HG02763 (cell line): ENCODE data around the gene ABCC6.
"Not testable (repeated sequence)": the region's sequence is repeated elsewhere in the genome, so short reads cannot be mapped to it uniquely, and the experiment has no call there.

Experiments used
- ATAC-seq: cut with Tn5 transposase; IDR thresholded peaks from one replicate; pipeline ENCODE4 v1.9.1; 2021; ENCODE audit warnings: mild to moderate bottlenecking, moderate library complexity; ENCODE audit not compliant: unreplicated experiment

Gene ABCC6

DNA sequence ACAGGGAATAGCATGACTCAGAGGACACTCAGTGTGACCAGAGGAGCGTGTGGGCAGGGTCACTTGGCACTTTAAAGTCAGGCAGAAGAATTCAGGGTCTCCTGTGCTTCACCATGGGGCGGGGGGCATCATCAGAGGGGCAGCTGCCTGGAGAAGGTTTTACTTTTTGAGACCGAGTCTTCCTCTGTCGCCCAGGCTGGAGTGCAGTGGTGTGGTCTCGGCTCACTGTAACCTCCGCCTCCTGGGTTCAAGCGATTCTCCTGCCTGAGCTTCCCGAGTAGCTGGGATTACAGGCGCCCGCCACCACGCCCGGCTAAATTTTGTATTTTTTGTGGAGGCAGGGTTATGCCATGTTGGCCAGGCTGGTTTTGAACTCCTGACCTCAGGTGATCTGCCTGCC, 32.3 kb downstream of the ABCC6 start:
- ATAC-seq, result not testable (repeated sequence)

DNA sequence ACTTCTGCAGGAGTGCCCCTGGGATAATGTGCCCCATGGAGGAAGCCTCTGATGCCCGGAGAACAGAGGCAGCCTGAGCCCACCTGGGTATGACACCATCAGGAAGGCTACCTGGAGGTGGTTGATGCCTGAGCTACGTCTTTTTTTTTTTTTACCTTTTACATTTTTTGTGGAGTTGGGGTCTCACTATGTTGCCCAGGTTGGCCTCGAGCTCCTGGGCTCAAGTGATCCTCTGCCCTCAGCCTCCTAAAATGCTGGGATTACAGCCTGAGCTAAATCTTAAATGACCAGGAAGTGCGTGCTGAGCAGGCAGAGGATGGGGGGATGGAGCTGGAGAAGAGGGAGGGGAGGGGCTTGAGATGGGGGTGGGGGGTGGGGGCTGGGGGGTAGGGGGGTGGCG, 32.7 kb downstream of the ABCC6 start:
- ATAC-seq, result no peak

DNA sequence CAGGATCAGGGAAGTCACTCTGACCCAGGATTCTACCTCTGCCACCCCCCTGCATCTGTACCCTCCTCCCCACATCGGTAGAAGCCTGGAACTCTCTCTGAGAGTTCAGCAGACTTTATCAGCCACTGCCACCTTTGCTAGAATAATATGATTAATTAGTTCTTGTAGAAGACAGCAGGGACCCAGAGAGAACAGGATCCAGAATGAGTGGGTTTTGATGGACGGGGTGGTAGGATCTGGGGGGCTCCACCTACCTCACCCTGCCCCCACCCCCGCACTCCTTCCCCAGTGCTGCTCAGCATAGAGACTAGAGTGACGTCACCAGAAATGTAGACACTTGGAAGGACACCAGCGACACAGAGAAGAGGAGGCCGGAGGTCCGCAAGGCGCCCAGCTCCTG, 33.5 kb downstream of the ABCC6 start:
- no peak for ATAC-seq

DNA sequence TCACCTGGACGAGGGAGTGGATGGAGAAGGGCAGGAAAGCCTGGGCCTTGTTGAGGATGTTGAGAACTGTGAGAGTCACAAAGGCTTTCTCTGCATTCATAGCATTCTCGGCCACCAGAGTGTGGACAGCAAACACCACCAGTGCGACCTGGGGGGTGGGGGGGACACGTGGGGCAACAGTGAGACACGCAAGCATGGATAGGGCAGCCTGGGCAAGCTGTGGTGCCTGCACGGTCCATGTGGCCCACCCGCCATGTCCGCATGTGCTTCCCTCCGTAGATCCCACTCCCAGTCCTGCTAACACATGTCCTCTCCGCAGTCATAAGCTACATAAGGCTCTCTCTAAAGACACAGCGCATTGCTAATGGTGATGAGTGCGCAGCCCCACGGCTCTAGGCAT, 34.5 kb downstream of the ABCC6 start:
- ATAC-seq, result no peak

DNA sequence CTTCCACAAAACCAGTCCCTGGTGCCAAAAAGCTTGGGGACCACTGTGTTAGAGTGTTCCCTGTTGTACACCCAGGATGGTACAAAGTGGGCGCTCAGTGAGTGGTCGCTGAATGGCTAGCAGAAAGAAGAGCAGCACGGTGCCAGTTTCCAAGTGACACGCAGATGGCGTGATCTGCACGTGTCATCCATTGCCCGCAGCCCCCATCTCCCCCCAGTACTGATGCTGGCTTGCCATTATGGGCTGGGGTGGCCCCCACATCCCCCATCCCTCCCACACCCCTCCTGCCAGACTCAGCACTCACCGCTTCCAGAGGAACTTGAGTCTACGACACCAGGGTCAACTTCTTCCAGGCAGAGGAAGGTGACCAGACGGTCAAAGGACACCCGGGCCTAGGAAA, 36.5 kb downstream of the ABCC6 start:
- no peak for ATAC-seq

DNA sequence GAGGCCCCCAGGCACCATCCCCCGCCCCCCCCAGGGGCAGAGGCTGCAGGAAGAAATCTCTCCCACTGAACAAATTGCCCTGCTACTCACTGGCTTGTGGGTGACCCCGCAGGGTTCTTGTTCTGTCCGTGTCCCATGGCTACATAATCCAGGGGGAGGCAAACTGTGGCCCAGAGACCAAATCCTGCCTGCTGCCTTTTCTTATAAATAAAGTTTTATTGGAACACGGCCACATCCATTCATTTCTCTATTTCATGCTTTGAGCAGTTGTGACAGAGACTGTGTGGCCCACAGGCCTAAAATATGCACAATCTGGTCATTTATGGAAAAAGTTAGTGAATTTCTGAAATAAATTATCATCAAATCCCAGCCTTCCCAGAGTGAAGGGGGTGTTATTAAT, 38.2 kb downstream of the ABCC6 start:
- no peak for ATAC-seq

DNA sequence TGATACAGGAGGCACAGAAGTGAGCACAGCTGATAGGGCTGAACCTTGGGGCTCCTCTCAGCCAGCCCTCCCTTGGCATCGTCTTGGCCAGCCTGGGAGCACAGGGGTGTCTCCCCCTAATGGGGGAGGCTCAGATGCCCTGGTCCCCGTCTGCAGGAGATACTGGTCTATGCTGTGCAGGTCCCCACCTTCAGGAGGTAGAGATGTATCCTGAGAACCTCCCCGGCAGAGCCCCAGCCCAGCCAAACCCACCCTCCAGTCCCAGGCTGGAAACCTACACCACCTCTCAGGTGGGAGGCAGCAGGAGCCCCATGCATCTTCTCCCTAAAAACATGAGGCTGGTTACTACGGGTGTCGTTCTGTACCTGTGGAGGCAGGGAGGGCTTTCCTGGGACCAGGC, 38.7 kb downstream of the ABCC6 start:
- ATAC-seq, result no peak

DNA sequence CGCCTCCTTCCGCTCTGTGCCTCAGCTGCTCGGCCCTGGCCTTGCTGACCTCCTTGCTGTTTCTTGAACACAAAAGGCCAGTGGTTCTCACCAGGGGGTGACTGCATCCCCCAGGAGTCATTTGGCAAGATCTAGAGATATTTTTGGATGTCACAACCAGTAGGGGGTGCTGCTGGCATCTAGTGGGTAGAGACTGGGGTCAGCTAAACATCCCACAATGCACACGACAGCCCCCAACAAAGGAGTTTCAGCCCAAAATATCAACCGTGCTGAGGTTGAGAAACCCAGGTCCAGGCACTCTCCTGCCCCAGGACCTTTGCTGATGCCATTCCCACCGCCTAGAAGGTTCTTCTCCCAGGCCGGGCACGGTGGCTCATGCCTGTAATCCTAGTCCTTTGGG, 39.7 kb downstream of the ABCC6 start:
- no peak for ATAC-seq

DNA sequence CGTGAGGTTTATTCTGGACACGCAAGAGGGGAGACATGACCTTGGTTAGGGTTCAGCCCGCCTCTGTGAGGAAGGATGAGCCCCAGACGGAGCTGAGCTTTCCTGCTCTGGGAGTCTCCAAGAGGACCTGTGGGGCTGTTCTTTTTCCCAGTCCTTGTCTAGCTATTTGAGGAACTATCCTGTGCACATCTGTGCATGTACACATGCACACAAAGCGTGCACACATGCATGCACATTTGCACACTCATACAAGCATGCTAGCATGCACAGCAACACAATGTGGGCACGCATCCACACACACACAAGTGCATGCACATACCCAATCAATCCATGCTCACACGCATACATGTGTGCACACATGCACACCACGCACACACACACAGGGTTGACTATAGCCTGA, 40.4 kb downstream of the ABCC6 start:
- ATAC-seq, result no peak

DNA sequence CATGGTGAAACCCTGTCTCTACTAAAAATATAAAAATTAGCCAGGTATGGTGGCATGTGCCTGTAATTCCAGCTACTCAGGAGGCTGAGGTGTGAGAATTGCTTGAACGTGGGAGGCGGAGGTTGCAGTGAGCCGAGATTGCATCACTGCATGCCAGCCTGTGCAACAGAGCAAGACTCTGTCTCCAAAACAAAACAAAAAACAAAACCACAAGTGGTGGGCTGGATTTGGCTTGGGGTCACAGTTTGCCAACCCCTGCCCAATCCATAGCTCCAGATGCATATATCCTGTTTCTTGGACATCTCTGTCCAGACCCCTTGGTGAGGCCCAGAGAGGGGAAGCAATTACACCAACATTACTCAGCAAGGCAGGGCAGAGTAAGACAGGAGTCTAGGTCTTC, 41.5 kb downstream of the ABCC6 start:
- ATAC-seq, result not testable (repeated sequence)

DNA sequence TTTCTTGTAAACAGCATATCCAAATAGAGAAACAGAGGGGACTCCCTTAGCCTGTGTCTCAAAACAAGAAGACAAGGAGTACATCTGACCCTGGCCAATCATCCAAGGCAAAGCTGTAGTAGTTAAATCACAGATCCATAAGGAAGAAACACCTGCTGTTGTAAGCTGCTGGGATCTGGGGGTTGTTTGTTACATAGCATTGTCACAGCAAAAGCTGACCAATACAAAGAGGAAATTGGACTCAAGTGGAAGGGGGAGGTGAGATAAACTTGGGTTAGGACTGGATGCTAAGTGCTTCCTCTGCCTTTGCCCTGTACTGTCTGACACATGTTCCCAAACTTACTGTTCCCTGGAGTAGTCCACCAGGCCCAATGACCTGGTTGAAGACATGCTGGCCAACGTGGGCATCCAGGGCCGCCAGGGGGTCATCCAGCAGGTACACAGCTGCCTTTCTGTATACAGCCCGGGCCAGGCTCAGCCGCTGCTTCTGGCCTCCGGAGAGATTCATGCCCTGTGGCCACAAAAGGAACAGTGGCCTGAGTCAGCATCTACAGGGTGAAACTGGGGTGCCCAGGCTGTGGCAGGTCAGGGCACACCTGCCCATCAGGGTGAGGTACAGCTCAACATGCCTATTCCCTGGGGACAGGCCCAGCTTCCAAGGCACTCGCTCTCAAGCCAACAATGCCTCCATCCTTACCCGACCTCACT, 44.7 kb downstream of the ABCC6 start:
- no peak for ATAC-seq

DNA sequence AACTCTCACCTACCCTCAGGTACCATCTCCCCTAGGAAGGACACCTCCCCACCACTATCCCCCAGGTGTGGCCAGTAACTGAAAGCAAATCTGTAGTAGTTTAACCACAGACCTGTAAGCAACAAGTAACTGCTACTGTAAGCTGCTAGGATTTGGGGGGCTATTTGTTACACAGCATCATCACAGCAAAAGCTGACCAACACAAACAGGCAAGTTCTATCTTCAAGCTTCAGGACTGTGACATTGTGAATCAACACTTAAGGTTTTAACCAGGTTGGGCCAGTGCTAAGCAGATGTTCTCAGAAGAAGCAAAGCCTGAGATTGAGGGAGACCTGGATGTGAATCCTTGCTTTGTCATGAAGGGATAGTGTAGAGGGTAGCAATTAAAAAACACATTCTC, 47.0 kb downstream of the ABCC6 start:
- ATAC-seq, result no peak

DNA sequence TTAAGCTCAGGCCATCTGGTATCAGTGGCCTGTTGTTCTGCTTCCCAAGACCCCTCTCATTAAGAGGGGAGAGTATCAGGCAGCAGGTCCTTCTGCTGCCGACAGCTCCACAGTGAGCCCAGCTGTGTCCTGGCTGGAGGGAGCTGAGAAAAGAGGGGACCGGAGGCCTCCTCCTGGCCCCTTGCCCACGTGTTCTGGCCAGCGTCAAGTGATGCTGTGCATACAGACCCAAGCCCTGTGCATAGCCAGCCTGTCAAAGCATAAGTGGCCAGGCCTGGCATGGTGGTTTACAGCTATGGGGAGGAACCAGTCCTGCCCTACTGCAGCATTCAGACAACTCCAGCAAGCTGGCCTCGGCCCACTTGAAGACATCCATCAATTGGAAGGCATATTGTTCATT, 48.0 kb downstream of the ABCC6 start:
- no peak for ATAC-seq

DNA sequence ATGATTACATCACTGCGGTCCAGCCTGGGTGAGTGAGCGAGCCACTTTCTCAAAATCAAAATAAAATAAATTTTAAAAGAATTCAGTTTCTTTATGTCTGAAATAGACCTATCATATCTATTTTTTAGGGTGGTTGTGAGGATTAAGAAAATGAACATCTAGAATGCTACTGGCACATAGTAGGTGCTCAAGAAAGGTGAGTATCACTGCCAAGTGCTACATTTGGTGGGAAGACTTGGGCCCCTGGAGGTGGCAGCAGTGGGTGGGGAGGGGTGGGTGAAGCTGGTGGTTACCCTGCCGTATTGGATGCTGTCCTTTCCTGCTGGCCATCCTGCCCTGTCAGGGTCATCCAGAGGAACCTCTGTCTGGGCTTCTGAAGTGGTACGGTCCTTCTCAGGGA, 50.3 kb downstream of the ABCC6 start:
- no peak for ATAC-seq

DNA sequence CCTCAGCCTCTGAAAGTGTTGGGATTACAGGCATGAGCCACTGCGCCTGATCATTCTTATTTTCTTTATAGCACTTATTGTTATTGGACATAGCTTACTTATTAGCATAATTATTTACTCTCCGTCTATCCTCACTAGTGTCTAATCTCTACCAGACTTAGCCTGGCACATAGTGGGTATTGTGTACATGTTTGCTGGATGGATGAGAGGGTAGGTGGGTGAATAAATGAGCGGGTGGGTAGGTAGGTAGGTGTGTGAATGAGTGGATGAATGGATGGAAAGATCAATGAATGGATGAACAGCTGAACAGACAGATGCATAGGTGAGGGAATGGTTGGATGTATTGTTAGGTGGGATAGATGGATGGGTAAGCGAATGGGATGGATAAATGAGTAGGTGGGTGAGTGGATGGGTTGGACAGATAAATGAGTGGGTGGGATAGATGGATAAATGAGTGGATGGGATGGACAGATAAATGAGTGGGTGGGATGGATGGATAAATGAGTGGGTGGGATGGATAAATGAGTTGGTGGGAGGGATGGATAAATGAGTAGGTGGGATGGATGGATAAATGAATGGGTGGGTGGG, 51.9 kb downstream of the ABCC6 start:
- ATAC-seq, result no peak

DNA sequence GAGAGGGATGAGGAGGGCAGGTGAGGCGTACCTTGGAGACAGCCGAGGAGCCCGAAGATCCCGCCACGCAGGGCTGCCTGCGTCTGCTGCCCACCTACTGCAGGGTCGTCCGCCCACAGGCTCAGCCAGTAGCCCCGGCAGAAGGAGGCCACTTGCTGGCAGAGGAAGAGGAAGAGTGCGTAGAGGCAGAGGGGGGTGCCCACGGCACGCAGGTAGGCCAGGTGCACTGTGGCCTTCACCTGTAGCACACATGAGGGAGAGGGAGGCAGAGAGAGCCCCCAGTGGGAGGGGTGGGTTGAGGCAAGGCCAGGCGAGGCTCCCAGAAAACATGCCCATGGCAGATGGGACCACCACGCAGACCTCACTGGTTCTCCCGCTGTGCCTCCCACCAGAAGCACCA, 53.7 kb downstream of the ABCC6 start:
- no peak for ATAC-seq

DNA sequence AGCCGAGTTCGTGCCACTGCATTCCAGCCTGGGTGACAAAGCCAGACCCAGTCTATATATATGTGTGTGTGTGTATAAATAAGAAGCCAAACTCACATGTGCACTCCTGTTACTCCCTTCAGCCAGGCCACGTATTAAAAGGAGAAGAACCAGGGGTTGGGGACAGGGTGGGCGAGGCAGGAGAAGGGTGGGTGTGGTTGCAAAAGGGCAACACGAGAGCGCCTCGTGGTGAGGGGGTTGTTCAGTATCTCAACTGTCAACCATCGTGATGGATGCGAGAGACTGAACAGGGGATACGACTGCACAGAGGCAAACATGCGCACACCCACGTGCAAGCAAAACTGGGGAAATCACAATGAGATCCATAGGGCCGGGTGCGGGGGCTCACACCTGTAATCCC, 54.9 kb downstream of the ABCC6 start:
- ATAC-seq, result no peak

DNA sequence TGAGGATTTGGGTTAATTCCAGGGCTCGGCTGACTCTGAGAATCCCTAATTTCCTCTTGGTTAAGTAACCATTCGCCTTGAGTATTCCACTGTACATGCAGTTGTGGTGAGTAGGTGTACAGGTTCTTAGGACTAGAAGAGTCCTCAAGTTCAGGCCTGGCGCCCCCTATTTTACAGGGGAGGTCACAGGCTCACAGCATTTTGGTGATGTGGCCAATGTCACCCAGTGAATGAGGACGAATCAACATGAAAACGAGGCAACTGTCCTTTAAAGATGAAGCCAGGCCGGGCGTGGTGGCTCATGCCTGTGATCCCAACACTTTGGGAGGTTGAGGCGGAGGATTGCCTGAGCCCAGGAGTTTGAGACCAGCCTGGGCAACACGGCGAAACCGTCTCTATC, 55.4 kb downstream of the ABCC6 start:
- no peak for ATAC-seq

DNA sequence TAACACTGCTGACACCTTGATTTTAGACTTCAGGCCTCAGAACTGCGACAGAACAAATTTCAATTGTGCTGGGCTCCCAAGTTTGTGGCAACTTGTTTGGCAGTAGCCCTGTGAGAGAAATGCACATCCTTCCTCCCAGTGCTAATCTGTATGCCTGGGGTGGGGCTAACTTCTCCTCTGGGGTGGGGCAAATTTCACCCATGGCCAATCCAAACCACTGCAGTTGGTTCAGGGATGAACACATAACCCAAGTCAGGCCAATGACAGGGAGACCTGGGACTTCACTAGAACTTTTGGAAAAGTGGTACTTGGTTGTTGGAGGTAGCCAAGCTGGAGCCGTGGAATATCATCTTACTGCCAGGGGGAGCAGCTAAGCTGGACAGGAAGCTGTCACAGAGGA, 56.3 kb downstream of the ABCC6 start:
- ATAC-seq, result no peak

DNA sequence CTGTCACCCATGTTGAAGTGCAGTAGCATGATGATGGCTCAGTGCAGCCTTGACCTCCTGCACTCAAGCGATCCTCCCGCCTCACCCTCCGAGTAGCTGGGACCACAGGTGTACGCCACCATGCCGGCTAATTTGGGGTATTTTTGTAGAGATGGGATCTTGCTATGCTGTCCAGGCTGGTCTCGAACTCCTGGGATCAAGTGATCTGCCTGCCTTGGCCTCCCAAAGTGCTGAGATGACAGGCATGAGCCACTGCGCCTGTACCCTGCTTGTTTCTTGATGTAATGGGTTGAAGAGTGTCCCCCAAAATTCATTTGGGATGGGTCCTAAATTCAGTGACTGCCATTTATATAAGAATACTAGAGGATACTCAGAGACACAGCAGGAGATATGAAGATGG, 57.2 kb downstream of the ABCC6 start:
- ATAC-seq, result no peak

DNA sequence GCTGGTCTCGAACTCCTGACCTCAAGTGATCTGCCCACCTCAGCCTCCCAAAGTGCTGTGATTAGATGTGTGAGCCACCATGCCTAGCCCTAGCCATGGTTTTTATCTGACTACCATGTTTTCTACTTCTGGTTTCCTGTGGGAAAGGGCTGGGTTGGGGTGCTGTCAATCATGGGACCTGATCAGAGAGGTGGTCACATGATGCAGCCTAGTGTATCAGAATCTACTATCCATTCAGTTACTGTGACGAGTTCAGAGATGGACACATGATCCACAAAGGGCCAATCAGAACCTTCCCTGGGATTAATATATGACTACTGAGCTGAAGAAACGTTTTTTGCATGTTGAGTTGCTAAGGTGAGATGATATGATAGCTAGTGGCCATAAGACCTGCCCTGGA, 59.1 kb downstream of the ABCC6 start:
- no peak for ATAC-seq

DNA sequence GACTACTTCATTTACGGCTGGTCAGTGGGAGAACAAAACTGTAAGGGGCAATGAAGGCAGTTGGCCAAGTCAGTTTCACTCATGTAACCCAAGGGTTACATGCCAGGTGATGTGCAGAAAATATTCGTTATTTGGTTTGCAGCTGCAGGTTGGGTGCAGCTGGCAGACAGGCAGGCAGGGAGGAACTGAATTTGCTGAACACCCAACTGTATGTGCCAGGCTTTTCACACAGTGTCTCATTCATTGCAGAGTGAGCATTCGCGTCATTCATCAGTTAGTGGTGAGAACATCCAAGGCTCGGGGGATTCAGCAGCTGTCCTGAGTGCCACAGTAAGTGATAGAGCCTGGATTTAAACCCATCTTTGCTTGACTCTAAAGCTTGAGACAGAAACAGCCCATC, 59.7 kb downstream of the ABCC6 start:
- no peak for ATAC-seq

DNA sequence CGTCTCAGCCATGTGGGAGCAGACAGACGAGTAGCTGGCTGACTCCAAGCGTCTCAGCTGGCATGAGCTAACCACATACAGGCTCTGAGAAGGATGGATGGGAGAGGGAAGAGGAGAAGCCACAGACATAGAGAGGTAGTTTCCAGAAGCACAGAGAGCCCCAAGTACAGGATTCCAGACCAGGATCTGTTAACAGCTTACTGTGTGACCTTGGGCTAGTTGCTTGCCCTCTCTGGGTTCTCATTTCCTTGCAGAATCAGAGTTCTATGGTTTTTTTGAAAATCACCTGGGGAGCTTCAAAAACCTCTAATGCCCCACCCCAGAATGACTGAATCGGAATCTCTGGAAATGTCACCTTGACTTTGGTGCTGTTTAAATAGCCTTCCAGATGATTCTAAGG, 60.2 kb downstream of the ABCC6 start:
- no peak for ATAC-seq
